Activated CD4-positive, alpha-beta T cell treated with anti-CD3 and anti-CD28 coated beads for 48 hours (primary cell): Measurements from ENCODE around the gene LCMT1.
"Not testable (repeated sequence)": the region's sequence is repeated elsewhere in the genome, so short reads cannot be mapped to it uniquely, and the experiment has no call there.

Source experiments
- DNase-seq: peaks from one replicate; pipeline ENCODE4 v3.0.0-alpha.2; 2020

The LCMT1 gene

GRCh38 chr16:25097276-25097975 lies 14.1 kb upstream of the LCMT1 start:
- DNase-seq = no peak

DNA sequence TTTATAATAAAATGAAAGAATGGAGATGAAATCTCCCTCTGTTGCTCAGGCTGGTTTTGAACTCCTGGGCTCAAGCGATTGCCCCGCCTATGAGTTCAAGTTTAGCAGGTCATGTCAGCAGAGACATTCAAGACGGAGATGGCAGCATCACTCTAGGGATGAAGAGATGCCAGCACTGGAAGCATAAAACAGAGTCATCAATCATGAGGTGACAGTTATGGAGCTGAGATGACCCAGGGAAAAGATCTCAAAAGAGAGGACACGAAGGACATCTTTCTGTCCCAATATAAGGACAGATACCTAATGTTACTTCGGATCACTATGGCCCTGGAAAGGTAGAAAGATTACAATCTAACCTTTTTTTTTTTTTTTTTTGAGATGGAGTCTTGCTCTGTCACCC lies 11.0 kb upstream of the LCMT1 start:
- no peak for DNase-seq

- DNase-seq = peak; percentile 91
These were observed 4.7 kb upstream of the LCMT1 start for GRCh38 chr16:25106567-25107465.

DNA sequence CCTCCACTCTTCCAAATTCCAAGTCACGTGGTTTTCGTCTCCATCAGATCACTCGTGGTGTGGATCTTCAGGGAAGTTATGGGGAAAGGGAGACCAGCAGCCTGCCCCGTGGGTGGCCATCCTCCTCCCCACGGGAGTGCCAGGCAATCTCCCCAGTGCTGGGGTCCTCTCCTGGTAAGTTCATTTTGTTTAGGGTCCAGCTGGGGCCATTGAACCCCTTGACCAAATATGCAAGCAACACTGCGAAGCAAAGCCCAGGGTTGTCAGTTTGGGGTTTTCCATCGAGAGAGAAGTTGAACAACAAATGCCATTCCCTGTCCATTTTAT lies 4.1 kb upstream of the LCMT1 start:
- DNase-seq = no peak

- DNase-seq = peak; percentile 53
These were observed 3.5 kb upstream of the LCMT1 start for GRCh38 chr16:25108054-25108453.

DNA sequence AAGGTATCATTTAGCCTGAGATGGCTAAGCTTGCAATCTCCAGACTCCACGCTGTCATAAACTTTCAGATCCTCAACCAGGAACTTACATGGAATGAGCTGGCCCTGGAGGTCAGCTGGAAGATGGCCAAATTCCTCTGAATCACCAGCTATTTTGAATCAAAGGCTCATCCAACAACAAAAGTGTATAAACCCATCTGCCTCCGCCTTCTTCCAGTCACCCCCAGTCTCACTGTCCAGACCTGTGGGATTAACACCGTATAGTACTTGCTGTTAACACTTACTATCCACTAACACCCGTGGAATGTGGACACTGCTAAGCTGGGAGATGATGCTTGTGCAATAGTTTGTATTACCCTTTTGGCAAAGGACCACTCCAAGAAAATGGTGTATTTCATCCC lies 1.9 kb upstream of the LCMT1 start:
- no peak for DNase-seq

- DNase-seq = peak; percentile 75
These were observed 1.1 kb upstream of the LCMT1 start for GRCh38 chr16:25110387-25110947.

GRCh38 chr16:25114121-25114520 lies 2.6 kb downstream of the LCMT1 start:
- DNase-seq = no peak

GRCh38 chr16:25118851-25119578 lies 7.5 kb downstream of the LCMT1 start:
- no peak for DNase-seq

- DNase-seq = no peak
These were observed 10.5 kb downstream of the LCMT1 start for GRCh38 chr16:25121824-25122600.

DNA sequence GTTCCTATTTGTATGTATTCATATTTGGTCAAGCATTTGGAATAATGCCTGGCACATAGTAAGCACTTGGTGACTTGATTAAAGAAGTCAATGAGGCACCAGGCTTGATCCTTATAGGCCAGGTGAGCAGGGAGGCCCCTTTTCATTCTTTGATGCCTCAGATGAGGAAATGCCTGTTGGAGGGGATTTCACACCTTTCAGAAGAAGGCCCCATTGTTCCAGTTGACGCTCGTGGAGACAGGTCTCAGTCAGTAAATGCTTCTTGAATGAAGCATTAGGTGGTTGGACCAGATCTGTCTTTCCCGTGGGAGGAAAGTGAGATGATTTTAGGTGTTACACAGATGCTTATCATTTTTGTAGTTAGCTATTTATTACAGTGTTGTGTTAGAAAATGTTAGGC lies 13.0 kb downstream of the LCMT1 start:
- DNase-seq = no peak

GRCh38 chr16:25126086-25126666 lies 14.6 kb downstream of the LCMT1 start:
- not testable (repeated sequence) for DNase-seq

- DNase-seq = peak; percentile 63
These were observed 15.3 kb downstream of the LCMT1 start for GRCh38 chr16:25126820-25127232.

DNA sequence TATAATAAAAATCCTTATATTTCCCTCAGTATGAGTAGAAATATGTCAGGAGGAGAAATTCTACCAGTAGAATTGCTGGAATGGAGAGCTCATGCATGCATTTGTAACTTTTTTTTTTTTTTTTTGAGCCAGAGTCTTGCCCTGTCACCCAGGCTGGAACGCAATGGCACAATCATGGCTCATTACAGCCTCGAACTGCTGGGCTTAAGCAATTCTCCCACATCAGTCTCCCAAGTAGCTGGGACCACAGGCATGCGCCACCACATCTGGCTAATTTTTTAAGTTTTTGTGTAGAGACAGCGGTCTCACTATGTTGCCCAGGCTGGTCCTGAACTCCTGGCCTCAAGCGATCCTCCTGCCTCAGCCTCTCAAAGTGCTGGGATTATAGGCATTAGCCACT lies 21.2 kb downstream of the LCMT1 start:
- not testable (repeated sequence) for DNase-seq

DNA sequence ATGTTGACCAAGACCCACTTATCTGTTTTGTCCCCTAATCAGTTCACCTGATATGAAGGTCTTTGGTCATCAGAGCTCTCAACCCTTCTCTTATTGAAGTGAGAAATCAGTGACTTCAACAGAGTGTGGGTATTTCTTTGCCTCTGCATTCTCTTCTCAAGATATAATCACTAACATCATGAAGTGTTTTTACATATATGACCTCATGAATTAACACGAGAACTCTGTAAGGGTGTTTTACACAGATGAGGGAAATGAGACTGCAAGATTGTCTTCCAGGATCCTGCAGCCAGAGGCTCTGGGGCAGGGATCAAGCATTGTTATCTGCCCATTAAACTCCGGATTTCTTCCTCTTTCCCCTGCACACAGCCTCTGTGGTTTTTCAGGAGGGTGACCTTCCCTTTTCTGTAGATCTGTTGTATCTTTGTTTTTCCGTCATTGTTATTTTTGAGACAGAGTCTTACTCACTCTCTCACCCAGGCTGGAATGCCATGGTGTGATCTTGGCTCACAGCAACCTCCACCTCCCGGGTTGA lies 22.7 kb downstream of the LCMT1 start:
- no peak for DNase-seq

GRCh38 chr16:25135254-25135878 lies 23.8 kb downstream of the LCMT1 start:
- no peak for DNase-seq

- DNase-seq = no peak
These were observed 26.6 kb downstream of the LCMT1 start for GRCh38 chr16:25138130-25138529.

DNA sequence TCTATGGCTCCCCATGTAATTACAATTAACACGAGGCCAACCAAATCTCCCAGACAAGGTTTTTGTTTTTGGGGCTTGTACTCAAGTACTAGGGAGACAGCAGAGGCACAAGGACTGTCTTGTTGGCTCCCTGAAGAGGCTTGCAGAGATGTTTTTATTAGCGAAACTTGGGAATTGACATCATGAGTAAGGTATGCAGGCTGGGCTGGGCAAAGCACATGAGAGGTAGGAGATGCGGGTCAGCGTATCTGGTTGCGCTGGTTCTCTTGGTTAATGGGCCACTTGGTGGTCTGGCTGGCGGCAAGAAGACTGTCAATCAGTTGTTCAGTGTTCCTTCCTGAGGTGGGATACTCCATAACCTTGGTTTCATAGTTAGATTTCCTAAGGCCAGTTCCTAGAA lies 28.9 kb downstream of the LCMT1 start:
- no peak for DNase-seq

- no peak for DNase-seq
These were observed 30.1 kb downstream of the LCMT1 start for GRCh38 chr16:25141648-25142047.

- no peak for DNase-seq
These were observed 32.4 kb downstream of the LCMT1 start for GRCh38 chr16:25143928-25144327.

DNA sequence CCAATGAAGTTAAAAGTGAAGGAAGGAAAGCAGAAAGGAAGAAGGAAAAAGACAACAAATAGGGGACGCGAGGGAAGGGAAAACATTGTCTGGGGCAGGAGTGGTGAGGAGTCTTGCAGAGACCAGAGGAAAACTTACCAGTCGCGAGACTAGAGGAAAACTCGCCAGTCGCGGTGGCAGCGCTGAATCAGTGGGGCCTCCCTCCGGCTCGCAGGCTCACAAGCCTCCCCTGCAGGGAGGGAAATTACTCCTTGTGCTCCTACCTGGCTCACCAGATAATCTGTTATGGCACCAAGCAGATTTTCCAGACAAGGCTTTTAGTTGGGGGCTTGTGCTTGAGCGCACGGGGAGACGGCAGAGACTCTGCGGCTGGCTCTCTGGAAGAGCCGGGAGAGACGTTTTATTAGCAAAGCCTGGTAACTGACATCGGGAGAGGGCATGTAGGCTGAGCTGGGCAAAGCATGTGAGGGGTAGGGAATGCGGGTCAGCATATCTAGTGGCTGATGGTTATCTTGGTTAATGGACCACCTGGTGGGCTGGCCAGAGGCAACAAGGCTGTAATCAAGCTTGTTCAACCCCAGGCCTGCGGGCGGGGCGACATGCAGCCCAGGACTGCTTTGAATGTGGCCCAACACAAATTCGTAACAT lies 37.1 kb downstream of the LCMT1 start:
- no peak for DNase-seq
